ENCODE data around the gene TC2N.

DNA sequence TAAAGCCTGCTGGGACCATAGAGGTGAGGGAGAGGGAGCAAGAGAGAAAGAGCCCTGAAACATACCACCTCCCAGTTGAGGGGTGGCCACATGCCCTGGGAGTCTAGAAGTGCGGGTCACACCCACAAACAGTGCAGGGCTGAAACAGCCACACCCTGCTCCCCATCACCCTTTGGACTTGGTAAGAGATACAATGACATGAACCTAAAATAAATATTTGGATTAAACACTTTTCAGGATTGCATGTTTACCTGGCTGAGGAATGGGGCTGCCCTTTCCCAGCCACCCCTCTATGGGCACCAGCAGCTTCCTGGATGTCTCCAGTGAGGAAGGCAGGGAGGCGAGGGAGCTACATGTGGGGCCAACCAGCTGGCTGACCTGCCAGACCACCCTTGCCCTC is 39.0 kb upstream of the TC2N start:
- no peak for TF ChIP-seq BACH2 (CRISPR knock-in tag; IDR thresholded peaks at IDR 0.05; ENCODE audit: borderline replicate concordance)
- TF ChIP-seq ARNTL (CRISPR knock-in tag; IDR thresholded peaks at IDR 0.05; ENCODE audit: borderline replicate concordance, low read depth), result no peak
- TF ChIP-seq RARB (CRISPR knock-in tag; IDR thresholded peaks at IDR 0.05), result no peak
- TF ChIP-seq PPARA (CRISPR knock-in tag; IDR thresholded peaks at IDR 0.05; ENCODE audit: borderline replicate concordance), result no peak
- no peak for TF ChIP-seq ISL1 (CRISPR knock-in tag; IDR thresholded peaks at IDR 0.05)
- TF ChIP-seq CSDC2 (CRISPR knock-in tag; IDR thresholded peaks at IDR 0.05), result no peak
- TF ChIP-seq, protein P1, sequence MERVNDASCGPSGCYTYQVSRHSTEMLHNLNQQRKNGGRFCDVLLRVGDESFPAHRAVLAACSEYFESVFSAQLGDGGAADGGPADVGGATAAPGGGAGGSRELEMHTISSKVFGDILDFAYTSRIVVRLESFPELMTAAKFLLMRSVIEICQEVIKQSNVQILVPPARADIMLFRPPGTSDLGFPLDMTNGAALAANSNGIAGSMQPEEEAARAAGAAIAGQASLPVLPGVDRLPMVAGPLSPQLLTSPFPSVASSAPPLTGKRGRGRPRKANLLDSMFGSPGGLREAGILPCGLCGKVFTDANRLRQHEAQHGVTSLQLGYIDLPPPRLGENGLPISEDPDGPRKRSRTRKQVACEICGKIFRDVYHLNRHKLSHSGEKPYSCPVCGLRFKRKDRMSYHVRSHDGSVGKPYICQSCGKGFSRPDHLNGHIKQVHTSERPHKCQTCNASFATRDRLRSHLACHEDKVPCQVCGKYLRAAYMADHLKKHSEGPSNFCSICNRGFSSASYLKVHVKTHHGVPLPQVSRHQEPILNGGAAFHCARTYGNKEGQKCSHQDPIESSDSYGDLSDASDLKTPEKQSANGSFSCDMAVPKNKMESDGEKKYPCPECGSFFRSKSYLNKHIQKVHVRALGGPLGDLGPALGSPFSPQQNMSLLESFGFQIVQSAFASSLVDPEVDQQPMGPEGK (CRISPR knock-in tag; IDR thresholded peaks at IDR 0.05; ENCODE audit: borderline replicate concordance), result no peak
- TF ChIP-seq, protein P2, sequence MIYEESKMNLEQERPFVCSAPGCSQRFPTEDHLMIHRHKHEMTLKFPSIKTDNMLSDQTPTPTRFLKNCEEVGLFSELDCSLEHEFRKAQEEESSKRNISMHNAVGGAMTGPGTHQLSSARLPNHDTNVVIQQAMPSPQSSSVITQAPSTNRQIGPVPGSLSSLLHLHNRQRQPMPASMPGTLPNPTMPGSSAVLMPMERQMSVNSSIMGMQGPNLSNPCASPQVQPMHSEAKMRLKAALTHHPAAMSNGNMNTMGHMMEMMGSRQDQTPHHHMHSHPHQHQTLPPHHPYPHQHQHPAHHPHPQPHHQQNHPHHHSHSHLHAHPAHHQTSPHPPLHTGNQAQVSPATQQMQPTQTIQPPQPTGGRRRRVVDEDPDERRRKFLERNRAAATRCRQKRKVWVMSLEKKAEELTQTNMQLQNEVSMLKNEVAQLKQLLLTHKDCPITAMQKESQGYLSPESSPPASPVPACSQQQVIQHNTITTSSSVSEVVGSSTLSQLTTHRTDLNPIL (CRISPR knock-in tag; IDR thresholded peaks at IDR 0.05; ENCODE audit: low read depth), result no peak
- no peak for TF ChIP-seq ZC3H10 (CRISPR knock-in tag; IDR thresholded peaks at IDR 0.05)
- TF ChIP-seq ZFP30 (CRISPR knock-in tag; IDR thresholded peaks at IDR 0.05), result no peak
- TF ChIP-seq, protein P3, sequence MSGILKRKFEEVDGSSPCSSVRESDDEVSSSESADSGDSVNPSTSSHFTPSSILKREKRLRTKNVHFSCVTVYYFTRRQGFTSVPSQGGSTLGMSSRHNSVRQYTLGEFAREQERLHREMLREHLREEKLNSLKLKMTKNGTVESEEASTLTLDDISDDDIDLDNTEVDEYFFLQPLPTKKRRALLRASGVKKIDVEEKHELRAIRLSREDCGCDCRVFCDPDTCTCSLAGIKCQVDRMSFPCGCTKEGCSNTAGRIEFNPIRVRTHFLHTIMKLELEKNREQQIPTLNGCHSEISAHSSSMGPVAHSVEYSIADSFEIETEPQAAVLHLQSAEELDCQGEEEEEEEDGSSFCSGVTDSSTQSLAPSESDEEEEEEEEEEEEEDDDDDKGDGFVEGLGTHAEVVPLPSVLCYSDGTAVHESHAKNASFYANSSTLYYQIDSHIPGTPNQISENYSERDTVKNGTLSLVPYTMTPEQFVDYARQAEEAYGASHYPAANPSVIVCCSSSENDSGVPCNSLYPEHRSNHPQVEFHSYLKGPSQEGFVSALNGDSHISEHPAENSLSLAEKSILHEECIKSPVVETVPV (CRISPR knock-in tag; IDR thresholded peaks at IDR 0.05), result no peak
- no peak for TF ChIP-seq SNAI2 (CRISPR knock-in tag; IDR thresholded peaks at IDR 0.05)

All from SK-N-SH treated with all-trans-retinoic acid at 6 μM for 48 hours (cell line).